ENCODE measurements around the gene NHERF2.
"Not testable (repeated sequence)": the region's sequence is repeated elsewhere in the genome, so short reads cannot be mapped to it uniquely, and the experiment has no call there.

The NHERF2 gene

GRCh38 chr16:2029350-2029749, 2.6 kb downstream of the NHERF2 start:
- DNase-seq = no peak

DNA sequence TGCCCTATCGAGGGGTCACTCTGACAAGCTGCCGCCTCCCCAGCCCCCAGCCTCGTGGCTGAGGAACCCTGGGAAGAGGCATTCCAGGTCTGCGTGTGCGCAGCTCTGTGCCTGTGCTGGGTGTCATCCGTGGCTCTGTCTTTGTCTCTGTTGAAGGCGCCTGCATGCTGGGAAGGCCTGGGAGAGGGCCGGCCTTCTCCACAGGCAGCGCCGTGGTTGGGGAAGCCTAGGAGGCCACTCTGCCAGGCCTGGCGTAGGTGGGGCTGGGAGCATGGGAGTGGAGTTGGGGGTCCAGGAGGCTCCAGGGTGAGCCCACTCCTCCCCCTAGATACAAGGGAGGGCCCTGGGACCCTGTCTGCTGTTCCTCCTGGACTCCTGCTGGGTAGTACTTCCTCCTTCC, 3.3 kb downstream of the NHERF2 start:
- DNase-seq = no peak

GRCh38 chr16:2031081-2031577, 4.4 kb downstream of the NHERF2 start:
- DNase-seq = no peak

GRCh38 chr16:2032285-2033056, 5.8 kb downstream of the NHERF2 start:
- no peak for DNase-seq

GRCh38 chr16:2033057-2033908, 6.6 kb downstream of the NHERF2 start:
- no peak for DNase-seq

GRCh38 chr16:2033909-2034695, 7.4 kb downstream of the NHERF2 start:
- not testable (repeated sequence) for DNase-seq

DNA sequence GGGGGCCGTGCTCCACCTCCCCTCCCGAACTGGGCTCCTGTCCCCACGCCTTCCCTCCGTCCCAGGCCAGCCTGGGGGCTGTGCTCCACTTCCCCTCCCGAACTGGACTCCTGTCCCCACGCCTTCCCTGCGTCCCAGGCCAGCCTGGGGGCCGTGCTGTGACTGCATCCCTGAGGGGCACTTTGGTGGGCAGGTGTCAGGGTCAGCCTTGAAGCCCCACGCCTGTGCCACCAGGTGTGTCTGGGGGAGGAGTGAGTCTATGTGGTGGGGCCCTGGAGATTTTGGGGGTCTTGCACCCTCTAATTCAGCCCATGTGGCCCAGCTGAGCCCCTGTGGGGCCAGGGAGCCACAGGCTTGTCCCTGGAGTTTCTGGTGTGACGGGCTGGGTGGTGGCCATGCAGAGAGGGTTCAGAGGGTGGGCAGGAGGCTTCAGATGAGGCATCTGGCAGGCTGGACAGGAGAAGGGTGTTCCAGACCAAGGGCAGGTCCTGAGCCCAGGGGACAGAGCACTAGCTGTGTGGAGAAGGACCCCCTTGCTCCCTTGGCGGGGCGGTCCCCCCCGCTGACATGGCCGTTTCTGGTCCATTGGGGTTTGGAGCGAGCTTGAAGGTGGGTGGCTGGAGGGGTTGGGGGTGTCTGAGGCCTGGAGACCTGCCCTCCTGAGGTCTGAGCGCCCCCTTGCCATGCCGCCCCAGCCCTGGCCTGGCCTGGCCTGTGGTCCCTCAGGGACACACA, 8.2 kb downstream of the NHERF2 start:
- DNase-seq = no peak

GRCh38 chr16:2035431-2036199, 8.9 kb downstream of the NHERF2 start:
- peak; percentile 25 for DNase-seq

DNA sequence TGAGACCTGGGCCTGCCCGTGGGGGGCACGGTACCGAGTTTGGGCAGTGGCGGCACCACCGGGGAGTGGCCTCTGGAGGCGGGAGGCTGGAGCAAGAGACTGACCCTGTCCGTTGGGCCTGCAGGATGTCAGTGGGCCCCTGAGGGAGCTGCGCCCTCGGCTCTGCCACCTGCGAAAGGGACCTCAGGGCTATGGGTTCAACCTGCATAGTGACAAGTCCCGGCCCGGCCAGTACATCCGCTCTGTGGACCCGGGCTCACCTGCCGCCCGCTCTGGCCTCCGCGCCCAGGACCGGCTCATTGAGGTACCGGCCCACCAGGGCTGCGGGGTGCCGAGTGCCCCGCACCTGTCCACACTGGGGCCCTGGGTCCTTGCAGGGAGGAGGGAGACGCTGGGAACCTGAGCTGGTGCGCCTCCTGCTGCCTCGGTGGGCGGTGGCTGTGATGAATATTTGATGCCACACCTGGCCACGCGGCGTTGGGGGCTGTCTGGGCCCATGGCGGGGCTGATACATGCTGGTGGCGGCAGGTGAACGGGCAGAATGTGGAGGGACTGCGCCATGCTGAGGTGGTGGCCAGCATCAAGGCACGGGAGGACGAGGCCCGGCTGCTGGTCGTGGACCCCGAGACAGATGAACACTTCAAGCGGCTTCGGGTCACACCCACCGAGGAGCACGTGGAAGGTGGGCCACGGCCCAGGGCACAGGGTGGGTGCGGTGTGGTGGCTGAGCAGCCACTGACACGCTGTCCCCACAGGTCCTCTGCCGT, 9.7 kb downstream of the NHERF2 start:
- DNase-seq = no peak

- no peak for DNase-seq
Observed at GRCh38 chr16:2037115-2037514, 10.4 kb downstream of the NHERF2 start.

DNA sequence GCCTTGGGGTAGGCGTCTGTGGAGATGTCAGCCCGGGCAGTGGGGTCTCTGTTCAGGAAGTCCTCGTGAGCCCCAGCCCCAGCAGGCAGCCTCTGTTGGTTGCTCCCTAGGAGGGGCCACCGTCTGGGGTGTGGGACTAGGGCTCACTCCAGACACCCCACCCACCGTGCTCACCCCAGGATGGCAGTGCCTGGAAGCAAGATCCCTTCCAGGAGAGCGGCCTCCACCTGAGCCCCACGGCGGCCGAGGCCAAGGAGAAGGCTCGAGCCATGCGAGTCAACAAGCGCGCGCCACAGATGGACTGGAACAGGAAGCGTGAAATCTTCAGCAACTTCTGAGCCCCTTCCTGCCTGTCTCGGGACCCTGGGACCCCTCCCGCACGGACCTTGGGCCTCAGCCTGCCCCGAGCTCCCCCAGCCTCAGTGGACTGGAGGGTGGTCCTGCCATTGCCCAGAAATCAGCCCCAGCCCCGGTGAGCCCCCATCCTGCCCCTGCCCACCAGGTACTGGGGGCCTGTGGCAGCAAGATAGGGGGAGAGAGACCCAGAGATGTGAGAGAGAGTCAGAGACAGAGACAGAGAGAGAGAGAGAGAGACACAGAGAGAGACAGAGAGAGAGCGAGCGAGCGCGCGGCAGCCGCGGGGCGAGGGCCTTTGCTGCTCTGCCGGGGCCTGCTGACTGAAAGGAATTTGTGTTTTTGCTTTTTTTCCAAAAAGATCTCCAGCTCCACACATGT, 11.1 kb downstream of the NHERF2 start:
- DNase-seq = no peak

DNA sequence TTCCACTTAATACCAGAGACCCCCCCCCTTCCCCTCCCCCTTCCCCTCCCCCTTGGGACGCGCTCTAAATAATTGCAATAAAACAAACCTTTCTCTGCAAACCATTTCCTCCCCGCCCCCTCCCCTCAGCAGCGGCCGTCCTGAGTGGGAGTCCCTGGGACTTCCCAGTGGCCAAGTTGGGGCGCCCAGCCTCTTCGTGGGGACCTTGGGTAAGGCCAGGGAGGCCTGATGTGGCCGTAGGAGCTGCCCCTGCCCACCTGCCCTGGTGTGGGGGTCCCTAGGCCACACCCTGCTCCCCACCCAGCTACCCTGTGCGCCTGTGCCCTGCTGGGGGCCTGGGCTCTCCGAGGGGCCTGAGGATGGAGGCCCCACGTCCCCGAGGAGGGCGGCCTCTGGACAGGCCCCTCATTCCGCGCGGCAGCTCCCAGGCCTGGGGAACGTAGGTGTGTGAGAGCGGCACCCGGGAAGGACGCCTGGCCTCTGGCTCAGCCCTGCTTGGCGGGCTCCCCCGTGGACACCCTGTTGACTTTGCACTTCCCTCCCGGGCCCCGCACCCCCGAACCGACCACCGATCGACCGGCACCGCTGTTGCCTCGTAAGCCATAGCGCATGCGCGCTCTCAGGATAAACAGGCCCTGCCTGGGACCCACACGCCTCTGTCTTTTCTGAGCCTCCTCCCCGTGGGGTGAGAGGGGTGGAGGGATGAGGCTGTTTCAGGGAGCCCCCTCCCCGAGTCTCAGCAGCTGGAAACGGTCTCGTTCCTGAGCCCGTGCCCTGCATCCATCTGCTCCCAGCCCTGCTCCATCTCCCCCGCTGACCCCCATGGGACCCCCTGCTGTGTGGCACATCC, 11.9 kb downstream of the NHERF2 start:
- no peak for DNase-seq

DNA sequence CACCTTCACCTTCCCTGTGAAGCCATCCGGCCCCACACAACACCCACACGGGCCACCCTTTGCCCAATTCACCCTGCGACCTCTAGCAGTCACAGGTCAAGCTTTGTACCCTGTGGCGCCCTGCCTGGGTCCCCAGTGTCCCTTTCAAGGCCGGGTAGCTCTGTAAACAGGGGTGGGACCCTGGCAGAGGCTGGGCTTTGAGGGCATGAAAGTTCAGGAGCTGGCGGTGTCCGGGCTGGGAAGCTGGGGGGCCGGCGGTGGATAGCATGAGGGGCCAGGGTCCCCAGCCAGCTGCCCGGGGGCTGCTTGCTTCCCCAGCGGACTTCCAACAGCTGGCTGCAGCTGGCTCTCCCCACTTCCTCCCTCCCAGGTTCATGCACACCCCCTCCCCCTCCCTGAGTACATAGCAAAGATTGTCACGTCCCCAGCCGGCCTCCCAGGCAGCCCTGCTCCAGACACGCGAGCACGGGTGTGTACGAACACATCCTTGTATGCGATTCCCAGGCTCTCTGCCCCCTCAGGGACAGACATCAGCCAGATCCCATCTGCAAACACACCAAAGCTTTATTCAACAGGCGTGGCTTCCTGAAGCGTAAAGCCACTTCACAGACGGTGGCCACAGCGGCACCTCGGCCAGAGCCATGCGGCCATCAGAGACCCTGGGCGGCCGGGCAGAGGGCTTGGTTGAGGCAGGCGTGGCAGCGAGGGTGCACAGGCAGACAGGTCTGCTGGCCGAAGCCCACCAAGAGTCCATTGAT, 12.8 kb downstream of the NHERF2 start:
- no peak for DNase-seq

- DNase-seq = no peak
Observed at GRCh38 chr16:2040041-2040786, 13.5 kb downstream of the NHERF2 start.

DNA sequence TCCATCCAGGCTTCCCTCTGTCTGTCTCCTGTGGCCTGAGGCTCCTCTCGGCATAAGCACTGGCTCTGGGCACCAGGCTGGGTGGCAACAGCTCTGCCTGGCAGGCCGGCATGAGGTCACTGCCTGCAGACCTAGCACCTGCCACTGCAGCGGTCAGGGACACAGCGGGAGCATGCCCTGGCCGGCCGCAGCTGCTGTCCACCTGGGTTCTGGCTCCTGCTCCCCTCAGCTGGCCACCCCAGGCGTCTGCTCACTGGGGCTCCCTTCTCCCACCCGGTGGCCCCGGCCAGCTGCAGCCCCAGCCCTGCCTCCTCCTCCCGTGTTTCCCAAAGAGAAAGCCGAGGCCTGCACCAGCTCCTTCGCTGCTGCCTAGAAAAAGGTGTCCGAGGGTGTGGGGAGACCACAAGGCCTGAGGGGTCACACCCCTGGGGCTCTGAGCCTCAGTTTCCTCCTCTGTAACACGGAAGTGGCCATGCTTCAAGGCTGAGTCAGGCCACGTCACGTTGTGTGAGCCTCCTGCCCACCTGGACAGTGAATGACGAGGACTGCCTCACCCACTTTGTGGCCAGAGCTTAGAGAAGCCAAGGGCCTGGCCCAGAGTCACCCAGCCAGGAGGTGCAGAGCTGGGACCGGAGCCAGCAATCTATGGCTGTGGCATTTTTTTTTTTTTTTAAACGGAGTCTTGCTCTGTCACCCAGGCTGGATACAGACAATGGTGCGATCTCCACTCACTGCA, 14.3 kb downstream of the NHERF2 start:
- no peak for DNase-seq

- DNase-seq = peak; percentile 29
Observed at GRCh38 chr16:2042171-2042985, 15.7 kb downstream of the NHERF2 start.
